Endothelial cell of umbilical vein (primary cell): ENCODE data around the gene LHCGR. TPM values are rescaled to one million over a fixed set of nuclear protein-coding genes. Genes with fewer than 3 reads are reported as not detected.

ENCODE experiments used
- BruUV-seq: library from RNA; stranded (reverse); fragments of 400-500 nt; replicated peaks from 2 replicates; lab custom pipeline; 2021; lab: Mats Ljungman, UMichigan
- CTCF ChIA-PET: fragments of 300-600, 350-600 bp; sonication (Branson Sonifier 250); formaldehyde crosslinking; loops from one replicate; lab custom pipeline; 2021; ENCODE audit warnings: antibody characterized with exemption, inconsistent platforms; lab: Charles Lee
- POLR2A ChIA-PET: fragments of 300-600, 350-600 bp; sonication (Branson Sonifier 250); formaldehyde crosslinking; loops from one replicate; lab custom pipeline; 2021; ENCODE audit warnings: antibody characterized with exemption, inconsistent platforms; lab: Charles Lee
- DNase-seq: peaks from one replicate; pipeline ENCODE4 v3.0.0-alpha.2; 2011; ENCODE audit warnings: low read depth, low spot score
- FAIRE-seq: peaks from 2 replicates; lab custom pipeline; 2011; peaks lifted over from hg19 to GRCh38; lab: Jason Lieb, UNC
- H2AFZ ChIP-seq: 2 replicates; pipeline ENCODE4 v1.6.0; 2012; ENCODE audit warnings: low read depth, low read length, control low read depth, inconsistent platforms
- H3K27ac ChIP-seq: 2 replicates; pipeline ENCODE4 v1.5.1; 2011; ENCODE audit warnings: low read depth, mild to moderate bottlenecking, control low read depth, low read length, moderate library complexity; ENCODE audit not compliant: insufficient read depth
- H3K27me3 ChIP-seq, 2 experiments: 2 replicates each; pipeline versions ENCODE4 v1.6.0 to v1.6.1; 2011; ENCODE audit warnings: low read length in 2 of 2, mixed read lengths in 1 of 2; ENCODE audit not compliant: control insufficient read depth in 2 of 2, insufficient read depth in 2 of 2
- H3K36me3 ChIP-seq, 2 experiments: 2 replicates in 1 of 2; 3 replicates in 1 of 2; pipeline ENCODE4 v1.5.1; 2011; ENCODE audit warnings: low read length in 2 of 2, mild to moderate bottlenecking in 1 of 2, moderate library complexity in 1 of 2; ENCODE audit not compliant: control insufficient read depth in 2 of 2, insufficient read depth in 2 of 2; ENCODE audit errors: extremely low read depth in 1 of 2
- H3K4me1 ChIP-seq: 3 replicates; pipeline ENCODE4 v1.5.1; 2011; ENCODE audit warnings: mild to moderate bottlenecking, low read length; ENCODE audit not compliant: control insufficient read depth, insufficient read depth; ENCODE audit errors: extremely low read depth
- H3K4me2 ChIP-seq: 2 replicates; pipeline ENCODE4 v1.6.1; 2011; ENCODE audit warnings: low read length, control low read depth, mixed read lengths; ENCODE audit not compliant: insufficient read depth
- H3K4me3 ChIP-seq, 3 experiments: fragments of 200-600 bp in 1 of 3; sonication (generic), shearing (Covaris generic) in 1 of 3; replicated peaks in 1 of 3; 2 replicates each; pipeline ENCODE4 v1.5.1; 2011 to 2016; ENCODE audit warnings: control low read depth in 3 of 3, low read length in 3 of 3, mild to moderate bottlenecking in 2 of 3, inconsistent platforms in 1 of 3, low read depth in 1 of 3, moderate library complexity in 1 of 3; ENCODE audit not compliant: insufficient read depth in 1 of 3
- H3K79me2 ChIP-seq: 2 replicates; pipeline ENCODE4 v1.6.0; 2012; ENCODE audit warnings: low read length, inconsistent platforms; ENCODE audit not compliant: control insufficient read depth, insufficient read depth
- H3K9ac ChIP-seq: replicated peaks from 2 replicates; pipeline ENCODE3; 2011; ENCODE audit warnings: low read length, control low read depth; ENCODE audit not compliant: insufficient read depth; ENCODE audit errors: extremely low read depth
- H3K9me1 ChIP-seq: replicated peaks from 3 replicates; pipeline ENCODE4 v1.6.0; 2011; ENCODE audit warnings: mild to moderate bottlenecking, low read length; ENCODE audit not compliant: control insufficient read depth, insufficient read depth; ENCODE audit errors: extremely low read depth
- H3K9me3 ChIP-seq: replicated peaks from 2 replicates; pipeline ENCODE4 v1.5.1; 2012; ENCODE audit warnings: low read length, inconsistent platforms; ENCODE audit not compliant: control insufficient read depth, insufficient read depth
- H4K20me1 ChIP-seq: replicated peaks from 2 replicates; pipeline ENCODE3; 2011; ENCODE audit warnings: mild to moderate bottlenecking, low read length; ENCODE audit not compliant: control insufficient read depth, insufficient read depth; ENCODE audit errors: extremely low read depth
- EZH2 ChIP-seq: IDR thresholded peaks from 2 replicates; pipeline ENCODE4 v1.6.1; 2012; ENCODE audit warnings: borderline replicate concordance, low read depth, mild to moderate bottlenecking, moderate library complexity, low read length, inconsistent platforms; ENCODE audit not compliant: severe bottlenecking
- FOS ChIP-seq: IDR thresholded peaks from 2 replicates; pipeline ENCODE4 v1.6.1; 2011; ENCODE audit warnings: mild to moderate bottlenecking, low read length, moderate library complexity, borderline replicate concordance; ENCODE audit not compliant: insufficient read depth
- GATA2 ChIP-seq: IDR thresholded peaks from 2 replicates; pipeline ENCODE4 v1.7.0; 2011; ENCODE audit warnings: low read depth, mild to moderate bottlenecking, moderate library complexity, mixed read lengths, low read length; ENCODE audit not compliant: insufficient read length, insufficient read depth
- JUN ChIP-seq: IDR thresholded peaks from 2 replicates; pipeline ENCODE4 v1.6.1; 2011; ENCODE audit warnings: borderline replicate concordance, low read depth; ENCODE audit not compliant: insufficient read length, insufficient read depth
- MYC ChIP-seq: IDR thresholded peaks from one replicate; pipeline ENCODE4 v1.6.1; 2011; ENCODE audit warnings: mild to moderate bottlenecking, low read depth, low read length
- POLR2A ChIP-seq: IDR thresholded peaks from 2 replicates; pipeline ENCODE4 v1.6.1; 2012; ENCODE audit warnings: low read depth, mild to moderate bottlenecking, control low read depth, low read length
- POLR2AphosphoS5 ChIP-seq: IDR thresholded peaks from 2 replicates; pipeline ENCODE4 v1.6.1; 2012; ENCODE audit warnings: low read depth, mild to moderate bottlenecking, control low read depth, low read length, moderate library complexity; ENCODE audit not compliant: insufficient read depth
- dilution Hi-C: fragments of 300-500 bp; cut with MboI; formaldehyde crosslinking; loops from one replicate; pipeline ENCODE4 v1.15.0; 2019; ENCODE audit warnings: low sequenced_read_pairs; ENCODE audit not compliant: extremely low pct_ligation_motif_present
- intact Hi-C: fragments of 100-400 bp; cut with micrococcal nuclease; formaldehyde crosslinking; loops from one replicate; pipeline ENCODE4 v1.10.0; 2022
- polyA plus RNA-seq, 4 experiments: library from polyadenylated mRNA; depleted of rRNA in 3 of 4; stranded (reverse) in 3 of 4; unstranded in 1 of 4; fragments of >200 nt; gene quantifications; 2 replicates each; pipeline versions ENCODE4 v1.2.1 to v1.2.3, GENCODE V29; 2011 to 2012; ENCODE audit warnings: missing spikeins in 1 of 4
- total RNA-seq: library from RNA; stranded (reverse); gene quantifications from 2 replicates; pipeline ENCODE4 v1.2.3, GENCODE V29; 2021
- TF ChIP-seq, protein P1 (sequence below), 2 donors: IDR thresholded peaks; 1 replicate in 1 of 2; 2 replicates in 1 of 2; pipeline ENCODE4 v1.5.1; 2011; ENCODE audit warnings: low read length in 2 of 2, mild to moderate bottlenecking in 2 of 2, moderate library complexity in 2 of 2, control low read depth in 1 of 2, inconsistent platforms in 1 of 2, low read depth in 1 of 2; ENCODE audit not compliant: insufficient read depth in 1 of 2; ENCODE audit errors: extremely low read depth in 1 of 2
- TF ChIP-seq, protein P2 (sequence below): IDR thresholded peaks from 2 replicates; pipeline ENCODE4 v1.6.1; 2011; ENCODE audit not compliant: insufficient read depth, insufficient read length

The LHCGR gene
- total and polyA plus RNA-seq, 2 donors (not counting 3 experiments of a cell fraction or from before 2014, with no cell fraction given): not detected

DNA sequence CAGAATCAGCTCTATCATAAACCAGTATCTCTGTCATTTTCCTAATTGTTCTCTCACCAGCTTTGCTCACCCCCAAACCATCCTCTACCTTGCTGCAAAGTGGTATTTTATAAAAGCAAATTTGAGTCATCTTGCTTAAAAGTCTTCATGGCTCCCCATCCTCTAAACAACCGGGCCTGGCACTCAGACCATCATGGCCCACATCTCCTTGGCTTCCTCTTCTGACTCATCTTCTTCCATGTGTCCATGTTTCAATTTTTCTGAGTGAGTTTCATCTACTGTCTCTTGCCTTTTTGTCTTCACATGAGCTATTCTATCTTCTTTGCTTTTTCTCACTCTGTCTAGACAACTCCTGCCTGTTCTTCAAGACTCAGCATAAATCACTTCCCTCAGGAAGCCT lies 58.6 kb downstream of the LHCGR start:
- no peaks in the 10 kb centered on the region for H4K20me1 ChIP-seq
- FAIRE-seq (no peak), DNase-seq (no peak)
- H3K36me3 ChIP-seq: no peaks in the 10 kb centered on the region
- H3K27ac ChIP-seq: no peak overlapping the region
- TF ChIP-seq POLR2AphosphoS5 (no peak), GATA2 (no peak)
- TF ChIP-seq, protein P1, sequence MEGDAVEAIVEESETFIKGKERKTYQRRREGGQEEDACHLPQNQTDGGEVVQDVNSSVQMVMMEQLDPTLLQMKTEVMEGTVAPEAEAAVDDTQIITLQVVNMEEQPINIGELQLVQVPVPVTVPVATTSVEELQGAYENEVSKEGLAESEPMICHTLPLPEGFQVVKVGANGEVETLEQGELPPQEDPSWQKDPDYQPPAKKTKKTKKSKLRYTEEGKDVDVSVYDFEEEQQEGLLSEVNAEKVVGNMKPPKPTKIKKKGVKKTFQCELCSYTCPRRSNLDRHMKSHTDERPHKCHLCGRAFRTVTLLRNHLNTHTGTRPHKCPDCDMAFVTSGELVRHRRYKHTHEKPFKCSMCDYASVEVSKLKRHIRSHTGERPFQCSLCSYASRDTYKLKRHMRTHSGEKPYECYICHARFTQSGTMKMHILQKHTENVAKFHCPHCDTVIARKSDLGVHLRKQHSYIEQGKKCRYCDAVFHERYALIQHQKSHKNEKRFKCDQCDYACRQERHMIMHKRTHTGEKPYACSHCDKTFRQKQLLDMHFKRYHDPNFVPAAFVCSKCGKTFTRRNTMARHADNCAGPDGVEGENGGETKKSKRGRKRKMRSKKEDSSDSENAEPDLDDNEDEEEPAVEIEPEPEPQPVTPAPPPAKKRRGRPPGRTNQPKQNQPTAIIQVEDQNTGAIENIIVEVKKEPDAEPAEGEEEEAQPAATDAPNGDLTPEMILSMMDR (IDR thresholded peaks at IDR 0.05; ENCODE audit: extremely low read depth in 1 of 2, insufficient read depth in 1 of 2, low read depth in 1 of 2, low read length in 2 of 2): no peak
- TF ChIP-seq, protein P2, sequence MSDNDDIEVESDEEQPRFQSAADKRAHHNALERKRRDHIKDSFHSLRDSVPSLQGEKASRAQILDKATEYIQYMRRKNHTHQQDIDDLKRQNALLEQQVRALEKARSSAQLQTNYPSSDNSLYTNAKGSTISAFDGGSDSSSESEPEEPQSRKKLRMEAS: no peak
- no peak overlapping the region for H3K4me3 ChIP-seq
- H3K4me1 ChIP-seq: no peaks in the 10 kb centered on the region
- POLR2A ChIA-PET: no interaction called here
- H3K27me3 ChIP-seq: no peaks in the 10 kb centered on the region
- BruUV-seq: no TSS peak
- no peak overlapping the region for H2AFZ ChIP-seq
- CTCF ChIA-PET: no interaction called here
- intact Hi-C loops: no loop called here
- no peak overlapping the region for H3K4me2 ChIP-seq
- no peak overlapping the region for H3K9ac ChIP-seq
- H3K79me2 ChIP-seq: no peaks in the 10 kb centered on the region
- dilution Hi-C loops: no loop called here
- no peaks in the 10 kb centered on the region for H3K9me3 ChIP-seq
- no peaks in the 10 kb centered on the region for H3K9me1 ChIP-seq

DNA sequence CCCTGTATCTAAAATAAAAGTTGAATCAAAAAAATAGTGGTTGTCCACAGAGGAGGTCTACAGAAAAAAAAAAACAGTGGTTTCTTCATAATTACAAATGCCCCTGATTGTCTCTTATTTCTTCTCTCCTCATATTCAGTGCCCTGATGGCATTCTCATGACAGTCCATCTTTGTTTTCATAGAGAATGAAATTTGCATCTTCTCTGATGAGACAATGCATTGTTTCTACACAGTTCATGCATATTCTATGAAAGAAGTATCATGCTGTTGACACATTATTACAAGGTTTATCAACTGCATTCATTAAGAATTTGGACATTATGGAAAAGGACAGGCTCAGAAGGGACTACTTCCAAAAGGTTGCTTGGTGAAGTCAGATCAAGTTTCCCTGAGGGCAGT lies 59.5 kb downstream of the LHCGR start:
- no peak overlapping the region for H3K4me3 ChIP-seq
- no peak overlapping the region for H2AFZ ChIP-seq
- no peaks in the 10 kb centered on the region for H4K20me1 ChIP-seq
- no peak overlapping the region for H3K9ac ChIP-seq
- no peak overlapping the region for H3K4me2 ChIP-seq
- H3K79me2 ChIP-seq: no peaks in the 10 kb centered on the region
- CTCF ChIA-PET: no interaction called here
- no peak overlapping the region for H3K27ac ChIP-seq
- no peaks in the 10 kb centered on the region for H3K27me3 ChIP-seq
- FAIRE-seq (no peak), DNase-seq (no peak)
- POLR2A ChIA-PET: no interaction called here
- dilution Hi-C loops: no loop called here
- intact Hi-C loops: no loop called here
- no peaks in the 10 kb centered on the region for H3K36me3 ChIP-seq
- no TSS peak for BruUV-seq
- H3K9me3 ChIP-seq: no peaks in the 10 kb centered on the region
- H3K9me1 ChIP-seq: no peaks in the 10 kb centered on the region
- no peaks in the 10 kb centered on the region for H3K4me1 ChIP-seq
- TF ChIP-seq JUN (no peak), POLR2A (no peak), EZH2 (no peak), POLR2AphosphoS5 (no peak), MYC (no peak), GATA2 (no peak), FOS (no peak)
- TF ChIP-seq, protein P1 (IDR thresholded peaks at IDR 0.05; ENCODE audit: extremely low read depth in 1 of 2, insufficient read depth in 1 of 2, low read depth in 1 of 2, low read length in 2 of 2): no peak
- TF ChIP-seq, protein P2: no peak
